ENCODE measurements around the gene MINK1. TPM values are rescaled to one million over a fixed set of nuclear protein-coding genes. Genes with fewer than 3 reads are reported as not detected.
"Not testable (repeated sequence)": the region's sequence is repeated elsewhere in the genome, so short reads cannot be mapped to it uniquely, and the experiment has no call there.

MINK1 gene
- total RNA-seq, 2 donors from 2014 or later = 68.6 to 127 TPM

DNA sequence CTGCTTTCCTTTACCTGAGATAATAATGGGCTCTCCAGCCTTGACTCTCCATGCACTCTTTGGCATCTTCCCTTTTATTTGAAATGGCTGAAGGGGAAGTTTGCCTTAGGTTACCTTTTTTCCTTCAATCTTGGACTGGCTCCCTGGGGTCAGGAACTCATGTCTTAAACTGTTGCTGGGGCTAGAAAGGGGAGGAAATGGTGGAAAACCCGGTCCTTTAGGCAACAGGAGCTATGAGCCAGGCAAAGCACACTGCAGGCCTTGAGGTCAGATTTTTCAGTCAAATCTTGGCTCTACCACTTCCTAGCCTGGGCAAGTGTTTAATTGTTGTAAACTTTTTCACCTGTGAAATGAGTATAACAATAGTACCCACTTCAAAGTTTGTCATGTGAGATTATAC, 30.2 kb downstream of the MINK1 start:
- H3K4me3 Mint-ChIP-seq = no peak overlapping the region
- H3K4me1 Mint-ChIP-seq = peaks cover 10% of the 10 kb centered on the region
- peaks cover 12% of the 10 kb centered on the region for H3K36me3 Mint-ChIP-seq (ENCODE audit: low read depth)
- H3K27ac Mint-ChIP-seq = no peak overlapping the region
- no peak for ATAC-seq (replicated peaks)
- no peaks in the 10 kb centered on the region for H3K9me3 Mint-ChIP-seq
- no peaks in the 10 kb centered on the region for H3K27me3 Mint-ChIP-seq

GRCh38 chr17:4867535-4867934, 34.4 kb downstream of the MINK1 start:
- not testable (repeated sequence) for H3K27ac Mint-ChIP-seq; H3K9me3 Mint-ChIP-seq; H3K4me3 Mint-ChIP-seq; H3K27me3 Mint-ChIP-seq; ATAC-seq (replicated peaks); H3K4me1 Mint-ChIP-seq
- peaks cover 14% of the 10 kb centered on the region for H3K36me3 Mint-ChIP-seq (ENCODE audit: low read depth)

GRCh38 chr17:4869058-4869998, 36.2 kb downstream of the MINK1 start:
- ATAC-seq (replicated peaks) = not testable (repeated sequence)
- peaks cover 19% of the 10 kb centered on the region for H3K36me3 Mint-ChIP-seq (ENCODE audit: low read depth)

GRCh38 chr17:4870855-4871254, 37.7 kb downstream of the MINK1 start:
- H3K27ac Mint-ChIP-seq = peak overlapping the region; percentile 32
- no peaks in the 10 kb centered on the region for H3K27me3 Mint-ChIP-seq
- H3K4me1 Mint-ChIP-seq = peaks cover 5% of the 10 kb centered on the region
- ATAC-seq (replicated peaks) = no peak
- H3K4me3 Mint-ChIP-seq = no peak overlapping the region
- peaks cover 30% of the 10 kb centered on the region for H3K36me3 Mint-ChIP-seq (ENCODE audit: low read depth)
- H3K9me3 Mint-ChIP-seq = no peaks in the 10 kb centered on the region

More at GRCh38 chr17:4869058-4869998, 36.2 kb downstream of the MINK1 start:
- not testable (repeated sequence) for H3K27ac Mint-ChIP-seq, H3K9me3 Mint-ChIP-seq, H3K4me1 Mint-ChIP-seq, H3K4me3 Mint-ChIP-seq, H3K27me3 Mint-ChIP-seq

DNA sequence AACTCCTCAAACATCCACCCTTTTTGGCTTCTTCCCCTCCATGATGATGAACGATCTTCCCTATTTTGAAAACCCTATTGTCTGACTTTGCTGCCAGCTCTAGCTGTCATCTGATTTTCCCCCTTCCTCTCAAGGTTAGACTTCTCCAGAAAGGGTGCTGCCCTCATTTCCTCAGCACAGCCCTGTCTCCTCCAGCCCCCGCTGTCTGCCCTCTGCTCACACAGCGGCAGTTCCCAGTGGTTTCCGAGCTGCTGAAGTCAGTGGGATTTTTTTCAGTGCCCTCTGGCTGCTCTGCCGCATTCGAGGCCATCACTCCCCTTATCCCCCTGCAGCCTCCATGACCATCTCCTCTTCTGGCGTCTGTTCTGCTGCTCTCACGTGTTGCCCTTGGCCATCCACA, 39.6 kb downstream of the MINK1 start:
- peak overlapping the region; percentile 3 for H3K27ac Mint-ChIP-seq
- peaks cover 5% of the 10 kb centered on the region for H3K4me1 Mint-ChIP-seq
- peaks cover 36% of the 10 kb centered on the region for H3K36me3 Mint-ChIP-seq (ENCODE audit: low read depth)
- H3K27me3 Mint-ChIP-seq = no peaks in the 10 kb centered on the region
- no peak overlapping the region for H3K4me3 Mint-ChIP-seq
- ATAC-seq (replicated peaks) = no peak
- H3K9me3 Mint-ChIP-seq = no peaks in the 10 kb centered on the region

- Mint-ChIP-seq H3K4me1 (no peaks in the 10 kb centered on the region), H3K4me3 (no peak overlapping the region), H3K27ac (no peak overlapping the region), H3K27me3 (no peaks in the 10 kb centered on the region), H3K36me3 (ENCODE audit: low read depth) (peaks cover 54% of the 10 kb centered on the region), H3K9me3 (no peaks in the 10 kb centered on the region)
- no peak for ATAC-seq (replicated peaks)
Observed at GRCh38 chr17:4877089-4877488, 43.9 kb downstream of the MINK1 start.

DNA sequence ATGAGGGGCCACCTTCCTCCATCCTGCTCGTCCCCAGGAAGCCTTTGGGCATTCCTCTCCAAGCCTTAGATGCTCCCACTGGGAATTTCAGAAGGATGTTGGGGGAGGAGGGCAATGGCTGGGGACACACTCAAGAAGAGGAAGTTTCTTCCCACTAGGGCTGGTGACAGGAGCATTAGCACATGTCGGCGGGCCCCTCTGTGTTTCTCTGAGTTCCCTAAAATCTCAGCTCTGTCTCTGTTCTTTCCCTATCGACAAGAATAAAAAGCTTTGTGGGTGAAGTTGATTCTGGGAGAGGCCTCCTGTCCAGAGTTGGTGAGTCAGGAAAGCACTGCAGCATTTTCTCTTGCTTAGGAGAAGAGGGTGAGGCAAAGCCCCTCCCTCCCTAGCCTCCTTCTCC, 46.5 kb downstream of the MINK1 start:
- H3K9me3 Mint-ChIP-seq = no peaks in the 10 kb centered on the region
- H3K4me1 Mint-ChIP-seq = no peaks in the 10 kb centered on the region
- H3K36me3 Mint-ChIP-seq (ENCODE audit: low read depth) = peaks cover 62% of the 10 kb centered on the region
- no peak overlapping the region for H3K4me3 Mint-ChIP-seq
- ATAC-seq (replicated peaks) = no peak
- no peaks in the 10 kb centered on the region for H3K27me3 Mint-ChIP-seq
- H3K27ac Mint-ChIP-seq = peak overlapping the region; percentile 28

- H3K4me3 Mint-ChIP-seq = no peak overlapping the region
- H3K36me3 Mint-ChIP-seq (ENCODE audit: low read depth) = peaks cover 67% of the 10 kb centered on the region
- ATAC-seq (replicated peaks) = no peak
Observed at GRCh38 chr17:4880857-4881256, 47.7 kb downstream of the MINK1 start.

GRCh38 chr17:4881761-4882555, 48.8 kb downstream of the MINK1 start:
- Mint-ChIP-seq H3K36me3 (ENCODE audit: low read depth) (peaks cover 78% of the 10 kb centered on the region), H3K4me3 (no peak overlapping the region), H3K27ac (no peak overlapping the region), H3K9me3 (no peaks in the 10 kb centered on the region), H3K4me1 (no peaks in the 10 kb centered on the region), H3K27me3 (no peaks in the 10 kb centered on the region)
- ATAC-seq (replicated peaks) = peak; percentile 88

More at GRCh38 chr17:4880857-4881256, 47.7 kb downstream of the MINK1 start:
- Mint-ChIP-seq H3K27me3 (no peaks in the 10 kb centered on the region), H3K27ac (no peak overlapping the region), H3K4me1 (no peaks in the 10 kb centered on the region), H3K9me3 (no peaks in the 10 kb centered on the region)

- peak overlapping the region; percentile 65 for H3K27ac Mint-ChIP-seq
- no peak for ATAC-seq (replicated peaks)
- no peak overlapping the region for H3K4me3 Mint-ChIP-seq
- peaks cover 83% of the 10 kb centered on the region for H3K36me3 Mint-ChIP-seq (ENCODE audit: low read depth)
- H3K27me3 Mint-ChIP-seq = no peaks in the 10 kb centered on the region
- H3K9me3 Mint-ChIP-seq = no peaks in the 10 kb centered on the region
- H3K4me1 Mint-ChIP-seq = no peaks in the 10 kb centered on the region
Observed at GRCh38 chr17:4884489-4884888, 51.3 kb downstream of the MINK1 start.

DNA sequence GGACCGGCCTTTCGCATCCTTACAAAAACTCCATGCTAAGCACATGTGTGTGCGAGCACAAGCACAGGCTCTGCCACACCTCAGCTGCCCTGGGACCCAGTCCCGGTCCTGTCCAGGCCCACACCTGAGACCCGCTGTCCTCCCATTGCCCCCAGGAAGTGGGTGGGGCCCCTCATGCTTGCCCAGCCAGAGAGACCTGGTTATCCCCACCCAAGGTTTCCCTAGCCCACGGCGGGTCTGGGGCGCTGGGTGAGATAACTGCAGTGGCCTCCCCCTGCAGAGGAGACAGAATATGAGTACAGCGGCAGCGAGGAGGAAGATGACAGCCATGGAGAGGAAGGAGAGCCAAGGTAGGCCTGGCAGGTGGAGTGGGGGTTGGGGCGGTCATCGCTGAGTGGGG, 53.7 kb downstream of the MINK1 start:
- Mint-ChIP-seq H3K27me3 (no peaks in the 10 kb centered on the region), H3K4me1 (no peaks in the 10 kb centered on the region), H3K27ac (peak overlapping the region; percentile 68), H3K9me3 (no peaks in the 10 kb centered on the region), H3K36me3 (ENCODE audit: low read depth) (peaks cover 82% of the 10 kb centered on the region), H3K4me3 (no peak overlapping the region)
- ATAC-seq (replicated peaks) = no peak

DNA sequence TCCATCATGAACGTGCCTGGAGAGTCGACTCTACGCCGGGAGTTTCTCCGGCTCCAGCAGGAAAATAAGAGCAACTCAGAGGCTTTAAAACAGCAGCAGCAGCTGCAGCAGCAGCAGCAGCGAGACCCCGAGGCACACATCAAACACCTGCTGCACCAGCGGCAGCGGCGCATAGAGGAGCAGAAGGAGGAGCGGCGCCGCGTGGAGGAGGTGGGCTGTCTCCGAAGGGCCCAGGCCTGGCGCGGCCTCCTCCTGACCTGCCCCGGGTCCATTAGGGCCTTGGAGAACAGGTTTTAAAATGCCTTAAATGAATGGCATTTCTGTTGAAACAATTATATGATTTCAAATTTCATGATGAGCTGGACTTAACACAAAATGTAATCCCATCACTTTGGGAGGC, 54.4 kb downstream of the MINK1 start:
- H3K27ac Mint-ChIP-seq = no peak overlapping the region
- H3K4me3 Mint-ChIP-seq = no peak overlapping the region
- no peak for ATAC-seq (replicated peaks)
- H3K4me1 Mint-ChIP-seq = no peaks in the 10 kb centered on the region
- no peaks in the 10 kb centered on the region for H3K9me3 Mint-ChIP-seq
- peaks cover 79% of the 10 kb centered on the region for H3K36me3 Mint-ChIP-seq (ENCODE audit: low read depth)
- H3K27me3 Mint-ChIP-seq = no peaks in the 10 kb centered on the region

- Mint-ChIP-seq H3K4me1 (no peaks in the 10 kb centered on the region), H3K27ac (no peak overlapping the region), H3K4me3 (no peak overlapping the region)
Observed at GRCh38 chr17:4891411-4892410, 58.6 kb downstream of the MINK1 start.

More at GRCh38 chr17:4891411-4892410, 58.6 kb downstream of the MINK1 start:
- ATAC-seq (replicated peaks) = no peak
- H3K36me3 Mint-ChIP-seq (ENCODE audit: low read depth) = peaks cover 73% of the 10 kb centered on the region
- no peaks in the 10 kb centered on the region for H3K27me3 Mint-ChIP-seq
- H3K9me3 Mint-ChIP-seq = no peaks in the 10 kb centered on the region

Data from activated T-helper 17 cell treated with anti-CD3 and anti-CD28 coated beads, Interleukin-2, amount 50 U/mL, for 72 hours (primary cell).